A172 (cell line): ENCODE data around the gene HAT1. TPM values are rescaled to one million over a fixed set of nuclear protein-coding genes. Genes with fewer than 3 reads are reported as not detected.
A peak's percentile ranks its signal among the peaks of the same experiment; 100 is the strongest.
"Not testable (repeated sequence)": the region's sequence is repeated elsewhere in the genome, so short reads cannot be mapped to it uniquely, and the experiment has no call there.

Experiments
- DNase-seq: peaks from one replicate; pipeline ENCODE4 v3.0.0-alpha.2; 2015; ENCODE audit warnings: low spot score
- total RNA-seq: library from RNA; depleted of rRNA; stranded (reverse); fragments of >200 nt; shearing (Covaris generic); gene quantifications from 2 replicates; pipeline ENCODE4 v1.2.3, GENCODE V29; 2014; rRNA removed

HAT1 gene, protein sequence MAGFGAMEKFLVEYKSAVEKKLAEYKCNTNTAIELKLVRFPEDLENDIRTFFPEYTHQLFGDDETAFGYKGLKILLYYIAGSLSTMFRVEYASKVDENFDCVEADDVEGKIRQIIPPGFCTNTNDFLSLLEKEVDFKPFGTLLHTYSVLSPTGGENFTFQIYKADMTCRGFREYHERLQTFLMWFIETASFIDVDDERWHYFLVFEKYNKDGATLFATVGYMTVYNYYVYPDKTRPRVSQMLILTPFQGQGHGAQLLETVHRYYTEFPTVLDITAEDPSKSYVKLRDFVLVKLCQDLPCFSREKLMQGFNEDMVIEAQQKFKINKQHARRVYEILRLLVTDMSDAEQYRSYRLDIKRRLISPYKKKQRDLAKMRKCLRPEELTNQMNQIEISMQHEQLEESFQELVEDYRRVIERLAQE
- total RNA-seq = 136 and 197 TPM in 2 replicates

GRCh38 chr2:171922230-171923022, at the start of gene HAT1:
TSS of gene HAT1 (plus strand) at chr2:171922461. CDS start at chr2:171922501, 40 bp downstream.
- DNase-seq = peak; percentile 95

- no peak for DNase-seq
Observed at GRCh38 chr2:171874517-171874916, 47.7 kb upstream of the HAT1 start.

GRCh38 chr2:171874963-171875362, 47.3 kb upstream of the HAT1 start:
- DNase-seq = no peak

GRCh38 chr2:171878481-171878993, 43.7 kb upstream of the HAT1 start:
- DNase-seq = no peak

DNA sequence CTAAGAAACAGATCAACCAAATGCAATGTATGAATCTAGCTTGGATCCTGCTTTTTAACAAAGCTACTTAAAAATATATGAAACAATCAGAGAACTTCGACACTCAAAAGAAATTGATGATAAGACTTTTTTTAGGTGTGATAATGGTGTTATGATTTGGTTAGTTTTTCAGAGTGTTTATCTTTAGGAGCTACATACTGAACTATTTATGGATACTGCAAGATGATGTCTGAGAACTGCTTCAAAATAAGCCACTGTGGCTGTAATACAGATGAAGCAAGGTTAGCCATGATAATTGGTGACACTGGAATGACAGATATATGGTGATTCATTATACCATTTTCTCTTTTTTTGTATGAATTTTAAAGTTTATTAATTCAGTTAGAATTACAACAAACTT, 42.4 kb upstream of the HAT1 start:
- DNase-seq = no peak

DNA sequence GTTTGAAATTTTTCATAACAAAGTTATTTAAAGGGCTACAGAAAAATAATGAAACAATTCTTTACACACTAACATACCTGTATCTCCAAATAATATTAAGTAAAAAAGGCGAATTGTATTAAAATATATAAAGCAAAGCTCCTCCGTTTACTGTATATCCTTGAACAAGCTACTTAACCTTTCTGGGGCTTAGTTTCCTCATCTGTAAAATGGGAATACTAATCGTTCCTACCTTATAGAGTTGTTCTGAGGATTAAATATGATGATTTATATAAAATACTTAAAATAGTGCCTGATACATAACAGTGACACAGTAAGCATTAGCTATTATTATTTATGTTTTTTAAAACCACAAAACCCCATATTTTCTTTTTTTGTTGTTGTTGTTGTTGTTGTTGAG, 41.5 kb upstream of the HAT1 start:
- no peak for DNase-seq

- DNase-seq = no peak
Observed at GRCh38 chr2:171882089-171882769, 40.0 kb upstream of the HAT1 start.

GRCh38 chr2:171883275-171883893, 38.9 kb upstream of the HAT1 start:
- DNase-seq = no peak

DNA sequence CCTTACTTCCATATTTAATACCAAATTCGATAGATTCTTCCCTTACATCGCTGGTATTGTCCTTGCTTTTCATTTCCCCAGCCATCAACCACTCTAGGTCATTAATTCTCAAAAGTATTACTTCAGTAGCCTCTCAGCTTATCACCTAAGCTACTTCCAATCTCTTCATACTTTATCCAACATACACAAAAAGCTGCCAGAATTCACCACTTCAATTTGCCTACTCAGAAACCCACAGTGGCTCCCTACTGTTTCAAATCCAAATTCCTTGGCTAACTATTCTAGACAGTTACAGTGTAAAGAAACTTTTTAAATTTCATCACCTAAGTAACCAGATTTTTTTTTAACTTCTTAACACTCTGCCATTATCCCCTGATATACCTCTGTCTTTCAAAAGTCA, 32.9 kb upstream of the HAT1 start:
- no peak for DNase-seq

DNA sequence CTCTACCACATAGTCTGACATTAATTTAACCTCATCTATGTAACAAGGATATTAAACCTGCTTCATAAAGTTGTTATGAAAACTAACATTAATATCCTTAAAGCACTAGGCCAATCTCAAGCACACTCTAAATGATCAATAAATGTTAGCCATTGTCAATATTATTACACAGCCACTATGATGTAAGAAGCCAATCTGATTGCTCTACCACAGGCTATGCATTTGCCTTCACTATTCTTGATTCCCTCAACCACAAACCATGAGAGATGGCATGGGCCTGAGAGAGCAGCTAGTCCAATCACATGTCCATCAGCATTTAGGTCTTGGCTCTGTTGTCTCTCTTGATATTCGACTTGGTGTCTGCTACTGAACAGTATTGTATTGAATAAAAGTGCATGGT, 32.5 kb upstream of the HAT1 start:
- no peak for DNase-seq

GRCh38 chr2:171893196-171893823, 29.0 kb upstream of the HAT1 start:
- DNase-seq = no peak

GRCh38 chr2:171893824-171894611, 28.2 kb upstream of the HAT1 start, which contains the start of gene SLC25A12:
TSS of gene SLC25A12 (minus strand) at chr2:171894244. CDS start at chr2:171894214, 30 bp downstream.
- peak; percentile 66 for DNase-seq

DNA sequence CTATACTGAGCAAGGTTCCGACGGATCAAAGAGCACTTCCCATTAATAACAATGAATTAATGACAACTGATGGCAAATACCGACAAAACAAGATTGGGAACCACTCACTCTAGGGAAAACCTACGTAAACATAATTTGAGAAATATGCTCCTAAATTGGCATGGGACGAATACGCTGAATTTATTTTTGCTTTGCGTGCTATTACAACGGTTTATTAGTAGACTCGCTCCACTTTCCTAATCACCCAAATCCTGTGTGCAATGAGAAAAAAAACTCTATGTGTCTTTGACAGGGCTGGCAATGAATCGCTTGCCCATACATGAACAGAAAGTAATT, 27.7 kb upstream of the HAT1 start:
- no peak for DNase-seq

DNA sequence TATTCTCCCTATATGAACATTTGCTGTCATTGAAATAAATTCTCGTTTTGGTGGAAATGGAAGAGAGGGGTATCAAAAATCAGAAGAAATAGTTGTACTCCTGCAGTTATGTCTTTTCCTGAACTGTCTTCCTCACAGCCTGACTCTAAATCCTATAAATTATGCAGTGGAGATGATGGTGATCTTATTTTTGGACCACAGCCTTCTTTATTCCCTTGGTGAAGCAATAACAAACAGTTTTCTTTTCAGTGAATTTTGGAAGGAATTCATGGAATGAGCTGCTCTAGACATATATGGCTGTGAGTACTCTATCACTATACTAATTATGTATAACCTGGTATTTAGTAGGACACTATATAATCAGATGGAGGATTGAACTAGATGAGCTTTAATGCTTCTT, 26.5 kb upstream of the HAT1 start:
- no peak for DNase-seq

- not testable (repeated sequence) for DNase-seq
Observed at GRCh38 chr2:171899623-171900282, 22.5 kb upstream of the HAT1 start.

GRCh38 chr2:171902840-171903420, 19.3 kb upstream of the HAT1 start:
- DNase-seq = no peak

GRCh38 chr2:171908235-171908634, 14.0 kb upstream of the HAT1 start:
- DNase-seq = no peak

GRCh38 chr2:171909266-171909665, 13.0 kb upstream of the HAT1 start:
- DNase-seq = no peak

DNA sequence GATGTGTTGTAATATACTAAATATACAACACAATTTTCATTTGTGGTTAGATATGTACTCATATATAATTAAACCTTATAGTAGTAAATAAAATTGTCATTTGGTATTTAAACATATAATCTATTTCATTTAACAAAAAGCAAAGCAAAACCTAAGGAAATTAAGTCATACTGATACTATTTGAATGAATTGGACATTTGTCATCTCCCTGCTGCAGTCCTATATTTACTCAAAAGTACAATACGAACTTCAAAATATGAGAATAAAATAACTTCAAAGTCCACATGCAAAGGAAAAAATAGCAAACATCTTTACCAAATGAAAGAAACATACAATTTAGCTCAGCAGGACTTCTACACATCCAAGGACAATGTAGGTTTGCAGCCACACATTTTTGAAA, 11.8 kb upstream of the HAT1 start:
- no peak for DNase-seq
